PFSK-1 (cell line): Measurements from ENCODE around the gene TEX14.

Source experiments
- FOXP2 ChIP-seq: optimal IDR thresholded peaks from 2 replicates; pipeline ENCODE3; 2011; ENCODE audit warnings: borderline replicate concordance, control low read depth, inconsistent platforms; ENCODE audit not compliant: insufficient read depth; ENCODE audit errors: extremely low read length, extremely low read depth
- POLR2AphosphoS5 ChIP-seq: IDR thresholded peaks from 2 replicates; pipeline ENCODE4 v1.6.1; 2012; ENCODE audit warnings: low read depth, mild to moderate bottlenecking, control low read depth, low read length, moderate library complexity
- SIN3A ChIP-seq: IDR thresholded peaks from 2 replicates; pipeline ENCODE4 v1.6.1; 2012; ENCODE audit warnings: mild to moderate bottlenecking, low read length, moderate library complexity, borderline replicate concordance; ENCODE audit not compliant: insufficient read depth
- TAF1 ChIP-seq: IDR thresholded peaks from 2 replicates; pipeline ENCODE4 v1.6.1; 2012; ENCODE audit warnings: low read length, control low read depth, borderline replicate concordance; ENCODE audit not compliant: insufficient read depth
- TF ChIP-seq, protein P1 (sequence below), 2 experiments: IDR thresholded peaks; 2 replicates each; pipeline versions ENCODE4 v1.6.1 to v1.8.0; 2011 to 2012; ENCODE audit warnings: low read depth in 2 of 2, low read length in 2 of 2, control low read depth in 1 of 2, inconsistent platforms in 1 of 2, mild to moderate bottlenecking in 1 of 2, moderate library complexity in 1 of 2; ENCODE audit not compliant: insufficient read depth in 1 of 2

Gene TEX14

GRCh38 chr17:58648236-58648635 is 43.6 kb downstream of the TEX14 start:
- no peak for TF ChIP-seq TAF1
- TF ChIP-seq POLR2AphosphoS5, result no peak
- TF ChIP-seq, protein P1, sequence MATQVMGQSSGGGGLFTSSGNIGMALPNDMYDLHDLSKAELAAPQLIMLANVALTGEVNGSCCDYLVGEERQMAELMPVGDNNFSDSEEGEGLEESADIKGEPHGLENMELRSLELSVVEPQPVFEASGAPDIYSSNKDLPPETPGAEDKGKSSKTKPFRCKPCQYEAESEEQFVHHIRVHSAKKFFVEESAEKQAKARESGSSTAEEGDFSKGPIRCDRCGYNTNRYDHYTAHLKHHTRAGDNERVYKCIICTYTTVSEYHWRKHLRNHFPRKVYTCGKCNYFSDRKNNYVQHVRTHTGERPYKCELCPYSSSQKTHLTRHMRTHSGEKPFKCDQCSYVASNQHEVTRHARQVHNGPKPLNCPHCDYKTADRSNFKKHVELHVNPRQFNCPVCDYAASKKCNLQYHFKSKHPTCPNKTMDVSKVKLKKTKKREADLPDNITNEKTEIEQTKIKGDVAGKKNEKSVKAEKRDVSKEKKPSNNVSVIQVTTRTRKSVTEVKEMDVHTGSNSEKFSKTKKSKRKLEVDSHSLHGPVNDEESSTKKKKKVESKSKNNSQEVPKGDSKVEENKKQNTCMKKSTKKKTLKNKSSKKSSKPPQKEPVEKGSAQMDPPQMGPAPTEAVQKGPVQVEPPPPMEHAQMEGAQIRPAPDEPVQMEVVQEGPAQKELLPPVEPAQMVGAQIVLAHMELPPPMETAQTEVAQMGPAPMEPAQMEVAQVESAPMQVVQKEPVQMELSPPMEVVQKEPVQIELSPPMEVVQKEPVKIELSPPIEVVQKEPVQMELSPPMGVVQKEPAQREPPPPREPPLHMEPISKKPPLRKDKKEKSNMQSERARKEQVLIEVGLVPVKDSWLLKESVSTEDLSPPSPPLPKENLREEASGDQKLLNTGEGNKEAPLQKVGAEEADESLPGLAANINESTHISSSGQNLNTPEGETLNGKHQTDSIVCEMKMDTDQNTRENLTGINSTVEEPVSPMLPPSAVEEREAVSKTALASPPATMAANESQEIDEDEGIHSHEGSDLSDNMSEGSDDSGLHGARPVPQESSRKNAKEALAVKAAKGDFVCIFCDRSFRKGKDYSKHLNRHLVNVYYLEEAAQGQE (IDR thresholded peaks at IDR 0.05; ENCODE audit: insufficient read depth in 1 of 2, low read depth in 2 of 2, low read length in 2 of 2), result no peak
- TF ChIP-seq FOXP2, result no peak
- TF ChIP-seq SIN3A, result no peak

DNA sequence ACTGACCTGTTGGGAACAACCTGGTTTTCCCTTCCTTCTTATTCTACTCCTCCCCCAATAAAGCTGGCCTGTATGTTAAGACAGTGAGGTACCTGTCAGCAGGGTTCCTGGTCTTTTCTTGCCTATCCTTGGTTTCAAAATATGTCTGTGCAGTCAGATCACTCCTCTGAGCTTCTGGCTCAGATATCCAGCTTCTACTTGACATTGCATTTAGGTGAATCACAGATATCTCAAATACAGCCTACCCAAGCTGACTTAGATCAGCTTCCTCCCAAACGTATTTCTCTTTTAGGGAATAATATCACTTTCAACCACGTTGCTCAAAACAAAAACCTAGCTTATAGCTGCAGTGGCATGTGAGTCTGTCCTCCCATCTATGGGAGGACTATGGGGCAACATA is 48.7 kb downstream of the TEX14 start:
- TF ChIP-seq TAF1 (no peak), FOXP2 (no peak), SIN3A (no peak), POLR2AphosphoS5 (no peak)
- TF ChIP-seq, protein P1 (IDR thresholded peaks at IDR 0.05; ENCODE audit: insufficient read depth in 1 of 2, low read depth in 2 of 2, low read length in 2 of 2), result no peak

- TF ChIP-seq, protein P1 (IDR thresholded peaks at IDR 0.05; ENCODE audit: insufficient read depth in 1 of 2, low read depth in 2 of 2, low read length in 2 of 2), result no peak
- no peak for TF ChIP-seq POLR2AphosphoS5
- no peak for TF ChIP-seq FOXP2
- no peak for TF ChIP-seq TAF1
- TF ChIP-seq SIN3A, result no peak
Measured at GRCh38 chr17:58641887-58642311, 49.9 kb downstream of the TEX14 start.

DNA sequence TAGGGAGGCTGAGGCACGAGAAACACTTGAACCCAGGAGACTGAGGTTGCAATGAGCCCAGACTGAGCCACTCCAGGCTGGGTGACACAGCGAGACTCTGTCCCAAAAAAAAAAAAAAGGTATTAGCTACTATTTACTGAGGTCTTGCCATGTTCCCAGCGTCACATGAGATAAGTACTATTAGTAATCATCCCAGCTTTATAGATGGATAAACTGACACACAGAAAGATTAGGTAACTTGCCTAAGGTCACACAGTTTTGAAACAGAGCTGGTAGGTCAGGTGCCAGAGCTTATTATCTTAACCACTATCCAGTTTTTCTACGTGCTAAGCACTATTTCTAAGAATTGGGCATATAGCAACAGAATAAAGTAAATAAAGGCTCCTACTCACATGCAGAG is 51.6 kb downstream of the TEX14 start:
- TF ChIP-seq SIN3A (no peak), TAF1 (no peak), FOXP2 (no peak), POLR2AphosphoS5 (no peak)
- TF ChIP-seq, protein P1 (IDR thresholded peaks at IDR 0.05; ENCODE audit: insufficient read depth in 1 of 2, low read depth in 2 of 2, low read length in 2 of 2), result no peak

DNA sequence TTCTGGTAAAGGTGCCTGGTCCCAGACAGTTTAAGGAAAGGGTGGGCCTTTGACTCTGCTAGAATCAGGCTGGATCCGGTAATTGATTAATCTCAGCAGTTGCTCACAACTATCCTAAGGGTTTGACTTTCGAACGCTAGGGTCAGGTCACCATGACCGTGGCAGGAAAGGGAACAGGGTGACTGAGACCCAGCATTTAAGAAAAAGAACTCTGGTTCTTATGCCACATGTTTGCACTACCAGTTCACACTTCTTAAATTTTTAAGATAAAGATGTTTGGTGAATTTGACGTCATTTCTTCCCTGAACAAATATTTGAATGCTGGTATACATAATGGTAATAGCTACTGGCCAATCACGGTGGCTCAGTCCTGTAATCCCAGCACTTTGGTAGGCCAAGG is 52.2 kb downstream of the TEX14 start:
- no peak for TF ChIP-seq FOXP2
- no peak for TF ChIP-seq SIN3A
- TF ChIP-seq POLR2AphosphoS5, result no peak
